ENCODE measurements around the gene CDH20. TPM values are rescaled to one million over a fixed set of nuclear protein-coding genes. Genes with fewer than 3 reads are reported as not detected.

CDH20 gene
- total and polyA plus RNA-seq, 8 donors: 0.15 to 1.5 (median 0.43) TPM; not detected in 5

GRCh38 chr18:61578846-61579245, 245.6 kb downstream of the CDH20 start:
- WGBS, 5 donors: 73 to 95% (median 89%) methylated on average over 2 of the region's 2 CpGs
- Histone ChIP-seq H3K36me3 (no peaks in the 10 kb centered on the region), H3K9me3 (peaks cover 0 to 1% (median 0%) of the 10 kb centered on the region in 4 donors), H3K4me3 (no peak overlapping the region), H3K27me3 (peaks cover 0 to 5% (median 0%) of the 10 kb centered on the region in 3 donors), H3K4me1 (peaks cover 6 to 23% (median 12%) of the 10 kb centered on the region in 4 donors), H3K27ac (no peak overlapping the region)
- TF ChIP-seq EP300 (IDR thresholded peaks at IDR 0.05) (no peak), POLR2AphosphoS5 (IDR thresholded peaks at IDR 0.05) (no peak)
- DNase-seq: no peak
- intact Hi-C loops (cut with DNase I; ENCODE audit: low total_unique reads): no loop called here

- Histone ChIP-seq H3K4me1 (peaks cover 6 to 23% (median 12%) of the 10 kb centered on the region in 4 donors), H3K9me3 (no peaks in the 10 kb centered on the region), H3K4me3 (no peak overlapping the region), H3K27ac (no peak overlapping the region), H3K36me3 (no peaks in the 10 kb centered on the region), H3K27me3 (peaks cover 0 to 5% (median 0%) of the 10 kb centered on the region in 3 donors)
- 43 to 65% (median 51%) methylated on average over 2 of the region's 2 CpGs for WGBS, 5 donors
- intact Hi-C loops (cut with DNase I; ENCODE audit: low total_unique reads): no loop called here
- TF ChIP-seq EP300 (IDR thresholded peaks at IDR 0.05) (no peak), POLR2A (IDR thresholded peaks at IDR 0.05) (no peak), POLR2AphosphoS5 (IDR thresholded peaks at IDR 0.05) (no peak)
- TF ChIP-seq, protein P1, sequence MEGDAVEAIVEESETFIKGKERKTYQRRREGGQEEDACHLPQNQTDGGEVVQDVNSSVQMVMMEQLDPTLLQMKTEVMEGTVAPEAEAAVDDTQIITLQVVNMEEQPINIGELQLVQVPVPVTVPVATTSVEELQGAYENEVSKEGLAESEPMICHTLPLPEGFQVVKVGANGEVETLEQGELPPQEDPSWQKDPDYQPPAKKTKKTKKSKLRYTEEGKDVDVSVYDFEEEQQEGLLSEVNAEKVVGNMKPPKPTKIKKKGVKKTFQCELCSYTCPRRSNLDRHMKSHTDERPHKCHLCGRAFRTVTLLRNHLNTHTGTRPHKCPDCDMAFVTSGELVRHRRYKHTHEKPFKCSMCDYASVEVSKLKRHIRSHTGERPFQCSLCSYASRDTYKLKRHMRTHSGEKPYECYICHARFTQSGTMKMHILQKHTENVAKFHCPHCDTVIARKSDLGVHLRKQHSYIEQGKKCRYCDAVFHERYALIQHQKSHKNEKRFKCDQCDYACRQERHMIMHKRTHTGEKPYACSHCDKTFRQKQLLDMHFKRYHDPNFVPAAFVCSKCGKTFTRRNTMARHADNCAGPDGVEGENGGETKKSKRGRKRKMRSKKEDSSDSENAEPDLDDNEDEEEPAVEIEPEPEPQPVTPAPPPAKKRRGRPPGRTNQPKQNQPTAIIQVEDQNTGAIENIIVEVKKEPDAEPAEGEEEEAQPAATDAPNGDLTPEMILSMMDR (IDR thresholded peaks at IDR 0.05): no peak
- no peak for DNase-seq
These were observed 246.4 kb downstream of the CDH20 start for GRCh38 chr18:61579581-61579980.

DNA sequence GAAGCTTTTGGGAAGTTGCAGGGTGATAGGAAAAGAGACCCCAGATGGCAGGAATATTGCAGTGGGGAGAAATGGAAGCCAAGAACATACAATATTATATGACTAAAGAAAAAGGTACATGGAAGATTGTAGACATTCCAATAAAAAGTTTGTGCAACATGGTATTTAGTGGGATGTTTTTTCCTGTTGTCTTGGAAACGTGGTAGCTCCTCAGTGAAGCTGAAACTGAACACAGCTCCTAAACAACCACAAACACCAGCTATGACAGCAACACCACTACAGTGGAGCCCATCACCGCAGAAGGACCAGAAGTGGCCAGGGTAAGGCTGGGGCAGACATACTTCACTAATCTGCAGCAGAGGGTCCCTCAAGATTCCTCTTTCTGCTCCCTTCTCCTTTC, 246.8 kb downstream of the CDH20 start:
- DNase-seq: no peak
- Histone ChIP-seq H3K9me3 (no peaks in the 10 kb centered on the region), H3K27me3 (peaks cover 0 to 5% (median 0%) of the 10 kb centered on the region in 3 donors), H3K36me3 (no peaks in the 10 kb centered on the region), H3K4me3 (no peak overlapping the region), H3K4me1 (peaks cover 6 to 23% (median 12%) of the 10 kb centered on the region in 4 donors), H3K27ac (no peak overlapping the region)
- WGBS, 5 donors: 68 to 82% (median 76%) methylated on average over 2 of the region's 2 CpGs
- intact Hi-C loops (cut with DNase I; ENCODE audit: low total_unique reads): no loop called here
- TF ChIP-seq POLR2AphosphoS5 (IDR thresholded peaks at IDR 0.05) (no peak), POLR2A (IDR thresholded peaks at IDR 0.05) (no peak), EP300 (IDR thresholded peaks at IDR 0.05) (no peak)
- TF ChIP-seq, protein P1 (IDR thresholded peaks at IDR 0.05): no peak

- no peaks in the 10 kb centered on the region for H3K36me3 ChIP-seq
- 4 to 6% (median 5%) methylated on average over 21 to 22 of the region's 22 CpGs for WGBS, 5 donors
- H3K27me3 ChIP-seq: peaks cover 0 to 5% (median 0%) of the 10 kb centered on the region in 3 donors
- no peaks in the 10 kb centered on the region for H3K9me3 ChIP-seq
- TF ChIP-seq POLR2AphosphoS5 (IDR thresholded peaks at IDR 0.05): peak in 1 of 3 donors; percentile 21
- TF ChIP-seq, protein P1 (IDR thresholded peaks at IDR 0.05): peak in 6 of 7 experiments; percentile 59 to 99 (median 96)
- no peak for TF ChIP-seq EP300 (IDR thresholded peaks at IDR 0.05)
- no peak for TF ChIP-seq POLR2A (IDR thresholded peaks at IDR 0.05)
- H3K4me3 ChIP-seq: peak overlapping the region; percentile 35 to 50 (median 43)
- H3K27ac ChIP-seq: peak overlapping the region; percentile 4 to 78 (median 51)
- intact Hi-C loops (cut with DNase I; ENCODE audit: low total_unique reads): no loop called here
- peak; percentile 86 to 92 for DNase-seq
- peaks cover 6 to 23% (median 12%) of the 10 kb centered on the region in 4 donors for H3K4me1 ChIP-seq
These were observed 248.5 kb downstream of the CDH20 start for GRCh38 chr18:61581578-61582201.

Measured in stomach (tissue), 9 donors.